ENCODE data around the gene JHY.
A peak's percentile ranks its signal among the peaks of the same experiment; 100 is the strongest.
"Not testable (repeated sequence)": the region's sequence is repeated elsewhere in the genome, so short reads cannot be mapped to it uniquely, and the experiment has no call there.

The JHY gene

DNA sequence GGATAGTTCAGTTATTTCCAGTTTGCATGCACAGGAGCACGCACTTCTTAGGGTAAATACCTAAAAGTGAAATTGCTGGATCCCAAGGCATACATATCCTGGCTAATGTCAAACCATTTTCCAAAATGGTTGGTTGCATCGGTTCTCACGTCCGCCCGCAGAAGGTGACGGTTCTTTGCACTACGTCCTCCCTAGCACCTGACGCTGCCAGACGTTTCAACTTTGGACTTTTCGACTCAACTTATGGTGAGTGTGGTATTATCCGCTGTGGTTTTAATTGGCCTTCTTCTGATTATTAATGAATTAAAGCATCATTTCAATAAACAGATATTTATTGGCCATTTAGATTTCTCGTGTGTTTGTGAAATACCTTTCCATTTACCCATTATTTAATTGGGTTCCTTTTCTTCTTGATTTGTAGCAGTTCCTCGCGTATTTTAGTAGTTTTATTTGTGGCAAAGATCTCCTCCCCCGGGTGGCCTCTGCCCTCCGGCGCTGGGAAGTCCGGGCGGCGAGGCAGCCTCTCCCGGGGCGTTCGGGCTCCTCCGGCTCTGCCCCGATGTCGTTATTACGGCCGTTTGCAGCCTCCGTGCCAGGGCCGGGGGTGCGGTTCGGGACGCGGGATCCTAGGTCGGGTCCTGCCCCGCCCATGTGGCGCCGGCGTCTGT, at the start of gene JHY:
Gene JHY (plus strand): TSS at position 571 of the 668 bp plus-strand sequence. CDS start 3,091 bp downstream, outside the sequence.
- no peak for DNase-seq

DNA sequence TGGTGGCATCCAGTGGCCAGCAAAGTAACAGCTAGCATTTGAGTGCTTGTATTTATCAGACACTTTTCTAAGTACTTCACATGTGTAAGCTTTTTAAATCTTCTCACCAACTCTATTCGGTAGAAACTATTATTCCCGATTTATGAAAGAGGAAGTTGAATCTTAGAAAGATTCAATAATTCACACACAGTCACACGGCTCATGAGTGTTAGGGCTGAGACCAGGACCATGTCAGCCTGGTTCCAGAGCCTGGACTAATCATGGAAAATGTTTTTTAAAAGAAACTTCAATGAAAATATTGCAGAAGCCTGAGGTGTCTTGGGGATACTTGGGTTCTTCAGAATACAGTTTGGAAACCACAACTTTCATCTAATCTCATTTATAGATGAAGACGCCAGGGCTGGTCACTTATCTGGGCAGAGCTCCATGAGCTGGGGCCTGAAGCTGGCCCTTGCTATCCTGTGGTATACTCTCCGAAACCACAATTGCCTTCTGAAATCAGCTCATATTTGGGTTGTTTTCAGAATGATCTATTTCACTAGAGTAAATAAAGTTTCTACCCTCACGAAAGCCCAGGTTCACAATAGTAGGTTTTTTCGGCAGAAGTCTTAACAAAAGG, 48.6 kb upstream of the JHY start:
- DNase-seq, result no peak

DNA sequence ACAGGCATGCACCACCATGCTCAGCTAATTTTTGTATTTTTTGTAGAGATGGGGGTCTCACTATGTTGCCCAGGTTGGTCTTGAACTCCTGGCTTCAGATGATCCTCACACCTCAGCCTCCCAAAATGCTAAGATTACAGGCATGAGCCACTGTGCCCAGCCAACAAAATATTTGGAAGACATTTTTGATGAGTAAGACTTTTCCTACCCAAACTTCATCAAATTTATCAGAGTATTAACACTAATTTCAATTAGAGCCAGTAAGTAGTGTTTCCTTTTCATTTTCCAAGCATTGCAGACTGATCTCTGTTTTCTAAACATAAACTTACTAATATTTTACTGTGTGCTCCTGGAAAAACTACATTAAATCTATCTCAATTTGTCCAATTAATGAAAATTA, 45.6 kb upstream of the JHY start:
- no peak for DNase-seq

DNA sequence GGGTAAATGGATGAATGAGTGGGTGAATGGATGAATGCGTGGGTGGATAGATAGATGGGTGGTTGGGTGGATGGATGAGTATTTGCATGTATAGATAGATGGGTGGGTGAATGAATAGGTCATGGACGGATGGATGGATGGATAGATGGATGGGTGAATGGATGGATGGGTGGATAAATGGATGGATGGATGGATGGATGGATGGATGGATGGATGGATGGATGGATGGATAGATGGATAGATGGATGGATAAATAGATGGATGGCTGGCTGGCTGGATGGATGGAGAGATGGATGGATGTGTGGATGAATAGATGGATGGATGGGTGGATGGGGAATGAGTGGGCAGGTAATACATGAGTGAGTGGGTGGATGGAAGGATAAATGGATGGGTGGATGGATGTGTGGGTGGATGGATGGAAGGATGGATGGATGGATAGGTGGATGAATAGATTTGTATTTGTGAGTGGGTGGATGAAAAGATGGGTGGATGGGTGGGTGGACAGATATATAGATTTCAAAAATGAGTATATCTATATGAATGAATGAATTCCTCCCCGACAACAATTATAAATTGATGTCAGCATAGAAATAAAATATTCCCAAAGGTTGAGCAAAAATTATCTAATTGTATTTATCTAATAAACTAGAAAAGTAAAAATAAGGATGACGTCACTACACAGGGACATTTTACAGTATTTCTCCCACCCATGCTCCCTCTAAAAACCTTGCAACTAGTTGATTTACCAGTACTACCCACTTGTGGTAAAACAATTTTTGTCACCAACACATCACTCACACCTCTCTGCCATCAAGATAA, 44.8 kb upstream of the JHY start:
- no peak for DNase-seq

DNA sequence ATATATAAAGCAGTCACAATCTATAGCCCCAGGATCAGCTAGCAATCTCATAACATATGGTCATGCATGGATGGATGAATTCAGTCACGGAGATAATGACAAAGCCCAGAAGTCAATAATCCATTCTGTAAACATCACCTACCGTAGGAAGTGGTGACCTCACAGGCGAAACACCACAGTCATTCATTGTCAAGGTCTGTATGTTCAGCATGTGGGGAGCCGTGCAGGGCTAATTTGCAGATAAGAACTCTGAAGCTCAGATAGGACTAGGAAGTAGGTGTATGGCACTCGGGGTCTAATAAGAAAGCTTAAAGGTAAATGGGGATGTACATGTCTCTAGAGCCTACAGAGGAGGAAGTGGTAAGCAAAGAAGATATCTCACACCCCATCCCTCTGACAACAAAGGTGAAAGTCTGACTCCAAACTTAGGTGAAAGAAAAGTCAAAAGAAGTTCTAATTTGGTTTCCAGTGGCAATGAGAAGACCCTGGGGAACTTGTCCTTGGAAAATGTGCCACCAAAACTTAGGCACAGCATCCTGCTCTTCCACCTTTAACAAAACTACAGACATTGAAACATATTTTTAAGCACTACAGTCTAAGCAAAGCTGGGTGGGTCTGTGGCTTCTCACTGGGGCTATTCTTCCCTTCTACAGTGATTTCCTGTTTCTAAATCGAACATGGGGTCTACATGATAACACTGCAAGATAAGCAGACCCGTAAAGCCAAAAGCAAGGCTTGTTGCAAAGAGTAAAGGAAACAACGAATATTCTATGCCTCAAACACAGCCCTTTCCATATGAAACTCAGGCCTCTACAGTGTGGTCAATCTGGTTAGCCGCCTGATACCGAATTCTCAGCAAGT, 39.0 kb upstream of the JHY start:
- no peak for DNase-seq

DNA sequence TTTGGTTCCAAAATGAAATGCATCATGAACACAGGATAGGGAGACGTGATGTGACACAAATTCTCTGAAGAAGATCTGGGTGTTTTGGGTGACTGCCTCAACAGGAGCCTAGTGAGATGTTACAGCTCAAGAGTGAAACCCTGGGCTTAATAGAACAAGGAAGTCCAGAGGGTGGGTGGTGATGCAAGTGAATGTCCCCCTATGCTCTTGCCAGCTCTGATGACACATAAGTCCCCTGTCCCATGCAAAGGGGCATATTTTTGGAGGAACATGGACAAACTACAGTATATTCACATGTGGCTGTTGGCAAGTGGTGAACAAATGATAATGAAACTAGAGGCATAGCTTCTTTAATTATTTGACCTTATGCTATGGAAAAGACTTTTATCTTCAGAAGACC, 35.1 kb upstream of the JHY start:
- no peak for DNase-seq

DNA sequence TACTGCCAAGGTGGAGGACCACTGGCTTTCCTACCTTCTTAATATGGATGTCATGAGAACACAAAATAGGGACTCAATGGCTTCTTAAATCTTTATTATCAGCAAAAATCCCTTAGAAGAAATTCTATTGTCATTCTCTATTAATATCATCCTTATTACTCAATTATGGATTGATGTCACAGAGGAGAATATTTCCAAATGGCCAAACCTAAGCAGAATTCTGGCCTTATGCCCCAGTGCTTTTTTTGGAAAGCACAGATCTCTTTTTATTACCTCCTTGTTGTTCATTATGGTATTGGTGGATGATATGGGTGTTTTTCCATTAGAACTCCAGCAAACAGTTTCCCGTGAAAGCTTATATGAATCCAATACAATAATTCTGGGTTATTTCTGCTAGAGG, 34.4 kb upstream of the JHY start:
- DNase-seq, result no peak

DNA sequence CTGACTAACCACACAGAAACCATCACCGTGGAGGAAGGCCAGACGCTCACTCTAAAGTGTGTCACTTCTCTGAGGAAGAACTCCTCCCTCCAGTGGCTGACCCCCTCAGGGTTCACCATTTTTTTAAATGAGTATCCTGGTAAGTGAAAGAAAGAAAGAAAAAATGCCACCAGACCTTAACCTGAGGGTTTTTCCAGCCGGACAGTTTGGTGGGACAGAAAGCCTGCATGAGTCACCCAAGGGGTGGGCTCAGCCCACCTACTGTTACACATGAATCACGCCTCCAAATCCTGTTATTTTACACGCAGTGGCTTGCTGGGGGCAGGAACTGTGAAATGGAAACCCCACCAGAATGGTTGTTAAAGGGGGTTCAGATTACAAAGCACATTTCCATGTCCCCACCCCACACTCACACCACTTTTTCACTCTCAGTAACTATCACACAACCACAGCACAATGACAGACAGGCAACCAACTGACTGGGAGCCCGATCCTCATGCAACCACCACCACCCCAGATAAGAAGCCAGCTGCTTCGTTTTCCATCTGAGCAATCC, 32.4 kb upstream of the JHY start:
- DNase-seq, result peak; percentile 91

DNA sequence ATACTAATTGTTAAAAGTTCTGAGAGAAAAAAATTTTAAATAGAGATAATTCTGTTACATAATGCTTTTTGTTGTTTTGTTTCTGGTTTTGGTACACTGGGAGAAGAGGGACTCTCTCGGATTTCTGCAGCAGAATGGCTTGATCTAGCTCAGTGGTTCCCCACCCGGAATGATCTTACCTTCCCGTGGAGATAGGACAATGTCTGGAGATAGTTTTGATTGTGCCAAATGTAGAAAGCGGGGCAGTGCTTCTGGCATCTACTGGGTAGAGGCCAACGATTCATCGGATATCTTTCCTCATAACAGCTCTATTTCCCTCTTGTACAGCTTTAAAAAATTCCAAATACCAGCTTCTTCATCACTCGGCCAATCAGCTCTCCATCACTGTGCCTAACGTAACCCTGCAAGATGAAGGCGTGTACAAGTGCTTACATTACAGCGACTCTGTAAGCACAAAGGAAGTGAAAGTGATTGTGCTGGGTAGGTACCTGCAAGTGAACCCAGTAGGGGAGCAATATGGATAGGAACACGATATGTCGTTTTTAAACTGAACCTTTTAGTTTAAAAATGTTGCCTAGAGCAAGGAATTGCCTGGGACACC, 31.1 kb upstream of the JHY start:
- no peak for DNase-seq

DNA sequence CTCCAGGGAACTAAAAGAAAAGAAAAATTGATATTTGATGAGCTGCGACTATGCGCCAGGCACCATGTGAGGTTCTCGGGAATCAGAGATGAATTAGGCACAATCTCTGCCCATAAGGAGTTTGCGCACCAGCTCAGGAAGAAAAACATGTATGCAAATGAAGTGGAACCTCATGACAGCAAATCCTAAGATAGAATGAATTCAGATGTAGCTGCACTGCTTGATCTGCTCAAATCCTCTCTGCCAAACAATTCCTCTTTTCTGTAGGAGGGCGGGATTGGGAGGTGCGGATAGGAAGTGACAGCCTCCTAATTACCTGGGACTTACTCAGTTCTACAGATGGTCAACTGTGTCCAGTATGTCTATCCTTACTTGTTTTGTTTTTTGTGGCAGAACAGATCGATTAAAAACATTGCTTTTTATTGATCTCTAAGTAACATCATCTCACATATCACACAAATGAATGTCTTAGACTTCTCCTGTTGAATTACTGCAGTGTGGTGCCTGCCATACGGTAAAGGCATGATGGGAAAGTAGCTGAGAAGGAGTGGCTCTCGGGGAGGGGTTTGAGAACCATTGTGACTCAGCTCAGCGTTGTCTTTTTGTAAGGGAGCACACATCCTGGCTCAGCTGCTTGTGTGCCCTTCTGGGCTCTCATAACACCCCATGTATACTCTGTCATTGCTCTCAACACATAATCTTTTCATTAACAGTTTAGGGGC, 30.3 kb upstream of the JHY start:
- DNase-seq, result no peak

DNA sequence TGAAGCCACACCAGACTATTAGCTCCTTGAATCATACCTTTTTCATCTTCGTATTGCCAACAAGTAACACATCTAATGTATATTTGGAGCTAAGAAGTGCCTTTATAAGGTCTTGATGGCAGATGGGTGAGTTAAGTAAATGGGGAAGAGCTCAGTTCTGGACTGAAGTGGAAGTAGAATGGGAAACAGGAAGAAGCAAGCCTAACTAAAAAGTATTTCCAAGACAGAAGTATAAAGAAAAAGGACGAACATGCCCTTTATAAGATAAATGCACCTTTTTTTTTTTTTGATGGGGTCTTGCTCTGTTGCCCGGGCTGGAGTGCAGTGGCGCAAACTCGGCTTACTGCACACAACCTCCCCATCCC, 29.8 kb upstream of the JHY start:
- DNase-seq, result no peak

DNA sequence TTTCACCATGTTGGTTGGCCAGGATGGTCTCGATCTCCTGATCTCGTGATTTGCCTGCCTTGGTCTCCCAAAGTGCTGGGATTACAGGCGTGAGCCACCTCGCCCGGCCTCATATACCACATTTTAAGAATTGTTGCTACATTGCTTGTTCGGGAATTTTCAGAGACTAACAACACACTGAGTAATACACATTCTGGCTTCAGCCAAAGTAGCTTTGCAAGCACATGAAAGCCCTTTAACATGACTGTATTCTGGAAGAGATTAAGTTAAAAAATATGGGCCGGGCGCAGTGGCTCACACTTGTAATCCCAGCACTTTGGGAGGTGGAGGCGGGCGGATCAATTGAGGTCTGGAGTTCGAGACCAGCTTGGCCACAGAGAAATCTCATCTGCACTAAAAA, 29.3 kb upstream of the JHY start:
- DNase-seq, result no peak

DNA sequence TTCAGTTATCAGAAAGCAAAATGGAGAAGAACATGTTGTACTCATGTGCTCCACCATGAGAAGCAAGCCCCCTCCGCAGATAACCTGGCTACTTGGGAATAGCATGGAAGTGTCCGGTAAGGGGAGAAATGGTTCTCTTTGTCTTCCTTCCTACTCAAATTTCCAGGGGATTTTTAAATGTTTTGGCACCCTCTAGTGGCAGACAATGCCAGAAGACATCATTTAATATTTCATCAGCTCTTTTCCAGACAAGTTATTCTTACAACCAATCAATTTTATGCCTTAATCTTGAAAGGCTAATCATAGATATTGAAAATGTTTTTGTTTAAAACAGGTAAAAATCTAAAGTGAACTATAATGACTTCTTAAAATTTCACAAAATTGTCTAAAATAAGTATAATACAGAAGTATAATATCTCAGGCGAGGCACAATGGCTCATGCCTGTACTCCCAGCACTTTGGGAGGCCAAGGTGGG, 28.6 kb upstream of the JHY start:
- DNase-seq, result peak; percentile 58

DNA sequence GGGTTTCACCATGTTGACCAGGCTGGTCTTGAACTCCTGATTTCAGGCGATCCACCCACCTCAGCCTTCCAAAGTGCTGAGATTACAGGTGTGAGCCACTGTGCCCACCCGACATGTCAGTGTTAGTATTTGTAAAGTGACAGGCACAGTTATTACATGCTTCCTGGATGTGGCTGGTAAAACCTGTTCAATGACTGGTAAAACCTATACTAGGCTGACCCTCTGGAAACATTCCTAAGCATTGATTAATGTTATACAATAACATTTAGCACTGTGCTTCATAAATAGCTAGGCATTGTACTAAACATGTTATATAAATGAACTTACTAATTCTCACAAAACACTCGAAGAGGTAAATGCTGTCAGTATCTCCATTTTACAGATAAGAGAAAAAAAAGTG, 20.9 kb upstream of the JHY start:
- DNase-seq, result no peak

DNA sequence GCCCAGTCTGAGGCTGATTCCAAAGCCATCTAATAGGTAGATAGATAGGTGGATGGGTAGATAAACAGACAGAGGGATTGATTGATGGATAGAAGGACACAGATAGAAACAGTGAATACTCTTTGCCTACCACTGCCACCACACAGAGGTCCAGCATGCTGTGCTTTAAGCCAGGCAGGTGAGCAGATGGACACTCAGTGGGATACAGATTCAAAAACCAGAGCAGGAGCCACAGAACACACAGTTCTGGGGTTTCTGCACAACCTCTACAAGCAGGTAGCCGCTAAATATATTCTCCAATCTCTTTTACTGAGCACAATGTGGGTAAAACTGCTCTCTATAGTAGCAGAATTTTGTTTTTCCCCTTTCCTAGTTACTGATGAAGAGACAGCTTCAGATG, 20.5 kb upstream of the JHY start:
- no peak for DNase-seq

DNA sequence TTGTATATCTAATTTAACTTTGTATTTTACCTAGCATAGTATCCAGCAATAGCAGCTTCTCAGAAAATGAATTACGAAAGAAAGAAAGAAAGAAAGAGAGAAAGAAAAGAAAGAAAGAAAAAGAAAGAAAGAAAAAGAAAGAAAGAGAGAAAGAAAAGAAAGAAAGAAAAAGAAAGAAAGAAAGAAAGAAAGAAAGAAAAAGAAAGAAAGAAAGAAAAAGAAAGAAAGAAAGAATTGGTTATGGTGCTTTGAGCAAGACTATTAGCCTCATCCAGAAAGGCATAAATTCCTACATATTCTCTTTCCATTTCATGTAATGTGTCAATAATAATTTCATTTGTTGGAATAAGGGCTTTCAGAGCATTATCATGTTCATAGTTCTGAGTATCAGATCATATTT, 19.4 kb upstream of the JHY start:
- DNase-seq, result not testable (repeated sequence)

DNA sequence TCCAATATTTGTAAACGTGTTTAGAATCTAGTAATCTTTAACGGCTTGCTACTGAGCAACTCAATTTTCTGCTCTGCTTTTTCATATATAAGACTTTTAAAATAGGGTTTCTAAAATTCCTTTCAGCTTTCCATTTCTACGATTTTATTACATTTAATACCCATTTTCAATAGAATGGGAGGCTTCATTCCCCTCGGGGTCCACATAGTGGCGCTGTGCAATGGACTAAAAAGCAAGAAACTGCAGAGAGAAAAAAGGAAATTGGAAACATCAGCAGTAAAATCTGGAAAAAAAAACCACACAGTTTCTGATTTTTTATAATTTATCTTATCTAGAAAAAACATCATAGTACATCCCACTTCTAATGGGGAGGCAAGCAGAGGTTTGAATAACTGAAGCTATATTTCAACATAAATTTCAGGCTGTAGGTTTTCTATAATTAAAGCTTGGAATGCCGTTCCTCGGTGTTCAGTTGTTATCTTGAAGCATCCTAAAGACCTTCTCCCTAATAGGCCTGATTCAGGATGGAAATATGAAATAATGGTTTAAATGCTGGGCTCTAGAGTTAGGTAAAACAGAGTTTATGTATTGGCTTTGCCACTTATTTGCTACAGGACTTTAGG, 18.7 kb upstream of the JHY start:
- DNase-seq, result no peak

DNA sequence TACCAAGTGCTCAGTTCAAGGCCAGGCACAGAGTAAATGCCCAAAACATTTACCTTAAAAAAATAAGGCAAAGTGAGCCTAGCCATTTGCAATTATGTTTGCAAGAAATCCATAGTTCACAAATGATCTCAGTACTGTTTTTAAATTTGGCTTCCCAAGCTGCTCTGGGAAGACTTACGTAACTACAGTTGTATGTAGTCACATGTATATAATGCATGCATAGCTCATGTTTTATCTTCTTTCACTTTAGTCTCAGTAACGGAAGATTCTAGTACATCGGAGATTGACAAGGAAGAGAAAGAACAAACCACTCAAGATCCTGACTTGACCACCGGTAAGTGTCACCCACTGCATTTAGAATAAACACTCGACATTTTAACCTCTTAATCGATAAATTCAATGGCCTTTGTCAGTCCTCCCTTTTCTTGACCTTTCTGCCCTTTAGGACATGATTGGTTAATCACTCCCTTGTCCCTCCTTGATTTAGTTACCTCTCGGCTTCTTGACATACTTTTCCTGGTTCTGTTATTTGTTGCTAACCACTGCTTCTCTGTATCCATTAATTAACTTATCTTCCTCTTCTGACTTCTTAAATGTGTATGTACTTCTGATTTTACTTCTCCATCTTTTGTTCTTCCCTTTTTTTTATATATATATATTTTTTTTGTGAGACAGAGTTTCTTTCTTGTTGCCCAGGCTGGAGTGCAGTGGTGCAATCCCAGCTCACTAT, 18.0 kb upstream of the JHY start:
- DNase-seq, result no peak

DNA sequence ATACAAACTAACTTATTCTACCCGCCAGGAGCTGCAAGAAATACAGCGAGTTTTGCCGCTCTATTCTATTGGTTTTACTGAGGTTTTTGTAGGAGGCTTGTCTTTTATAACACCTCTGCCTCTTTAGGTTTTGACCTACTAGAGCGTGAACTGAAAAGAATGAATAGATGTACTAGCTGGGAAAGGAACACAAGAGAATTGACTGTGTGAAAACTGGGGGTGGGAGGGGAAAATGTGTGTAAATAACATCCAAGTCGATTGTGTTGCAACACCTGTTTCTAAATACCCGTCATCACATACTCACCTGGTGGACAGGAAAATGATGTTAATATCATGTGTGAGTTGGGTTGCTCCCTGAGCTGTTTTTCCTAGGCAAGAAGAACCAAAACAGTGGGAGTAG, 12.9 kb upstream of the JHY start:
- no peak for DNase-seq

DNA sequence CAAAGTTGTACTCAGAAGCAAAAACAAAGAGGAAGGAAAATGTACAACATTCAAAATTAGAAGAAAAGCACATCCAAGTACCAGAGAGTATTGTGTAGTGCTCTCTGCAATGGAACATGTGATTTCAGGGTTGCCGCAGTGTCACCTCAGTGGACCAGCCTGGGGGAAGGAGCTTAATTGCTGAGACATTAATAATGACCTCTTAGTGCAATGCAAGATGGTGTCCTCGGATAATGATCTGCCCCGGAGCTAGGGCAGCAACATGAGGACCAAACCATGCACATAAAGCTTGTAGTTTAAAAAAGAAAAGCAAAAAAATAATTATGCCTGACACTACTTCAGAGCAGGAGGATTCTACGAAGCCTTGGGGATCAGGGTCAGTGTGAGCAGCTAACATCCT, 11.3 kb upstream of the JHY start:
- DNase-seq, result peak; percentile 57
